ENCODE measurements around the gene TIGIT.

TIGIT gene

DNA sequence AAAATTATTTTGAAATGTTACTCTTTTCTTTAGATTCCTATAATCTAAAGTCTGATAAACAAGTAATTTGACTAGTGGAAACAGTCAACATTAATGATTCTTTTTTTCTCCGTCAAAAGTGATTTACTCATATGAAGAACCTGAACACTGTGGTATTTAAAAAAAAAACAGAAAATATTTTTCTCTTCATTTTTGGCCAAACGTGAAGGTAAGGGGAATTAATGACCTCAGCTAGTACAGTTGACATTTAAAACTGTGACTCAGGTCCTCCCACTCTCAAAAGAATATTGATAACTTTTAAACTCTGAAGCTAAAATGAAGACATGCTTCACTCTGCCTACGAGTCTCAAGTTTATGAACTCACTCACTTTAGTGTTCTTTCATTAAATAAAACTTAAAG is 34.5 kb downstream of the TIGIT start:
- no peaks in the 10 kb centered on the region for H3K4me1 ChIP-seq (ENCODE audit: control insufficient read depth in 5 of 5, insufficient read depth in 5 of 5, low read length in 5 of 5)
- no peaks in the 10 kb centered on the region for H3K27me3 ChIP-seq (ENCODE audit: control insufficient read depth in 5 of 5, insufficient read depth in 4 of 5, low read length in 5 of 5)
- H3K9ac ChIP-seq (ENCODE audit: low read length in 5 of 5): no peak overlapping the region
- H3K36me3 ChIP-seq (ENCODE audit: control insufficient read depth in 5 of 5, insufficient read depth in 5 of 5, low read length in 5 of 5): peaks cover 10 to 23% (median 12%) of the 10 kb centered on the region in 5 donors
- H3K9me3 ChIP-seq (ENCODE audit: control insufficient read depth in 5 of 5, low read length in 5 of 5): no peaks in the 10 kb centered on the region
- H3K4me3 ChIP-seq (ENCODE audit: low read depth in 1 of 5, low read length in 5 of 5): no peak overlapping the region
- H3K27ac ChIP-seq (ENCODE audit: low read depth, low read length): no peak overlapping the region

DNA sequence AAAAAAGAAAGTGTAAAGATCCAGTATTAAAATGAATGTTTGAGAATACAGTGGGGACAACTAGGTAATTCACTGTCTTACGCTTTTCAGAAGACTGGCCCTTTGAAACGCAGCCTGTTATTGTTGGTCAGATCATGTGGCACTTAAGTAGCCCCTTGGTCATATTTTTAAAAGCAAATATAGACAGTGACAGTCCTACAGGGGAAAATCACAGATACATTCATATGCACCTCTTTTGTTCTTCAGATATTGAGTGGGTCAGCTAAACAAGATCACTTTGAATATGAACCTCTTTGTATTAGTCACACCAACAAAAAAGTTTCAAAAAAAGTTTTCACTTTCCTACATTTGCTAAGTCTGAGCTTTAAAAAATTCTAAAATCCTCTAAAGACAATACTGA is 36.0 kb downstream of the TIGIT start:
- Histone ChIP-seq H3K9ac (ENCODE audit: low read length in 5 of 5) (no peak overlapping the region), H3K4me1 (ENCODE audit: control insufficient read depth in 5 of 5, insufficient read depth in 5 of 5, low read length in 5 of 5) (no peaks in the 10 kb centered on the region), H3K36me3 (ENCODE audit: control insufficient read depth in 5 of 5, insufficient read depth in 5 of 5, low read length in 5 of 5) (peaks cover 9 to 17% (median 12%) of the 10 kb centered on the region in 5 donors), H3K9me3 (ENCODE audit: control insufficient read depth in 5 of 5, low read length in 5 of 5) (no peaks in the 10 kb centered on the region), H3K27ac (ENCODE audit: low read depth, low read length) (no peak overlapping the region), H3K27me3 (ENCODE audit: control insufficient read depth in 5 of 5, insufficient read depth in 4 of 5, low read length in 5 of 5) (no peaks in the 10 kb centered on the region), H3K4me3 (ENCODE audit: low read depth in 1 of 5, low read length in 5 of 5) (no peak overlapping the region)

GRCh38 chr3:114331007-114331406 is 37.2 kb downstream of the TIGIT start:
- Histone ChIP-seq H3K27ac (ENCODE audit: low read depth, low read length) (no peak overlapping the region), H3K4me1 (ENCODE audit: control insufficient read depth in 5 of 5, insufficient read depth in 5 of 5, low read length in 5 of 5) (no peaks in the 10 kb centered on the region), H3K4me3 (ENCODE audit: low read depth in 1 of 5, low read length in 5 of 5) (no peak overlapping the region), H3K36me3 (ENCODE audit: control insufficient read depth in 5 of 5, insufficient read depth in 5 of 5, low read length in 5 of 5) (peaks cover 9 to 17% (median 12%) of the 10 kb centered on the region in 5 donors), H3K9ac (ENCODE audit: low read length in 5 of 5) (no peak overlapping the region), H3K27me3 (ENCODE audit: control insufficient read depth in 5 of 5, insufficient read depth in 4 of 5, low read length in 5 of 5) (no peaks in the 10 kb centered on the region), H3K9me3 (ENCODE audit: control insufficient read depth in 5 of 5, low read length in 5 of 5) (no peaks in the 10 kb centered on the region)

DNA sequence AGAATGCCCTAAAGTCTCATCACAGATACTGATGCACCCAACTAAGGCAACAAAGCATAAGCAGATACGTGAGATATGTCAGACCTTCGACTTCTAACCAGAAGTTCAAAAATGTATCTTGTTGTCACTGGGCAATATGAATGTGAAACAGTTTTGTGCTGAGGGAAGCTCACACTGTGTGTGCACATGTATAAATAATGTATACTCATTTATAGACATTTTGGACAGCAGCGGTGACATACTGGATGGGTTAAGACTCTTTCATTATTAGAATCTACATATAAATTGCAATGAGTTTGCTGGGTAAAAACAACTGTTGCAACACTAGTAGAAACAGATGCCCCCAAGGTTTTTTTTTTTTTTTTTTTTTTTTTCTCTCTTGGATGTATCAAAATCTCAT is 37.9 kb downstream of the TIGIT start:
- H3K9me3 ChIP-seq (ENCODE audit: control insufficient read depth in 5 of 5, low read length in 5 of 5): no peaks in the 10 kb centered on the region
- H3K27ac ChIP-seq (ENCODE audit: low read depth, low read length): no peak overlapping the region
- no peak overlapping the region for H3K4me3 ChIP-seq (ENCODE audit: low read depth in 1 of 5, low read length in 5 of 5)
- H3K9ac ChIP-seq (ENCODE audit: low read length in 5 of 5): no peak overlapping the region
- peaks cover 9 to 17% (median 12%) of the 10 kb centered on the region in 5 donors for H3K36me3 ChIP-seq (ENCODE audit: control insufficient read depth in 5 of 5, insufficient read depth in 5 of 5, low read length in 5 of 5)
- H3K27me3 ChIP-seq (ENCODE audit: control insufficient read depth in 5 of 5, insufficient read depth in 4 of 5, low read length in 5 of 5): no peaks in the 10 kb centered on the region
- H3K4me1 ChIP-seq (ENCODE audit: control insufficient read depth in 5 of 5, insufficient read depth in 5 of 5, low read length in 5 of 5): no peaks in the 10 kb centered on the region

DNA sequence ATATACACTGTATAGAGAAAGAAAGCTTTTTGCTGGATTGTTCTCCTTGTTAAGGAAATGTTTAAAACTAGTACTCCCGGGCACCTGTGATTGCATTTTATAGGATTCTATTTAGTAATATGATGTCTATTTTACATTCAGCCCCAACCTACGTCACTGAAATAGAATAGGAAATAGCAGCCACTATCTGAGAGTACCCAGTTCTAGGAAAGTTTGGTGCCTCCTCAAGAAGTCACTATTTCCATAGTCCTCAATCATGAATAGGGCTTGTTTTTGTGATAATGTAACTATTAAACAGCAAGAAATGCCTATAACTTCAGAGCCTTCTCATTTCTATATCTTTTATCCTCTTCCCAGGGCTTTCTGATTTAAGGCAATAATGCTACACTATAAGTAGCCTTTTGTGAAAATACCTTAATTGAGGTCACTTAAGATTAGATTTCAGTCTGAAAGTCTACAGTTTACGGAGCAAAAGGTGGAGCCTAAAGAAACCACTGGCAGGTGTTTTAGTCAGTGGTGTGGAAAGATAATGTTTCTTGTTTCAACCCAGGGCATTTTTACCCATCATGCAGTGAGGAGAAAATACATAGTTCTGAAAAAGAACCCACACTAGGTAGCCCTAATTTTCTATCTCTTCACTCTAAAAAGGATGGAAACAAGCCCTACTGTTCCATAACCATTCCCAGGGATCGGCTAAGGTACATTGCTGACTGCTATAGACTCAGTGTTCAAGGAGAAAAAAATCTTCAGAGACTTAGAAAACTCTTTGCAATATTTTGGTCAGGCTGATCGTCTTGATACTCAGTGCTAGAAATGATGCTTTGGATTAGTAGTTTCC is 38.7 kb downstream of the TIGIT start:
- Histone ChIP-seq H3K9ac (ENCODE audit: low read length in 5 of 5) (no peak overlapping the region), H3K27me3 (ENCODE audit: control insufficient read depth in 5 of 5, insufficient read depth in 4 of 5, low read length in 5 of 5) (no peaks in the 10 kb centered on the region), H3K4me3 (ENCODE audit: low read depth in 1 of 5, low read length in 5 of 5) (no peak overlapping the region), H3K9me3 (ENCODE audit: control insufficient read depth in 5 of 5, low read length in 5 of 5) (no peaks in the 10 kb centered on the region), H3K36me3 (ENCODE audit: control insufficient read depth in 5 of 5, insufficient read depth in 5 of 5, low read length in 5 of 5) (peaks cover 9 to 17% (median 12%) of the 10 kb centered on the region in 5 donors), H3K4me1 (ENCODE audit: control insufficient read depth in 5 of 5, insufficient read depth in 5 of 5, low read length in 5 of 5) (no peaks in the 10 kb centered on the region), H3K27ac (ENCODE audit: low read depth, low read length) (no peak overlapping the region)

DNA sequence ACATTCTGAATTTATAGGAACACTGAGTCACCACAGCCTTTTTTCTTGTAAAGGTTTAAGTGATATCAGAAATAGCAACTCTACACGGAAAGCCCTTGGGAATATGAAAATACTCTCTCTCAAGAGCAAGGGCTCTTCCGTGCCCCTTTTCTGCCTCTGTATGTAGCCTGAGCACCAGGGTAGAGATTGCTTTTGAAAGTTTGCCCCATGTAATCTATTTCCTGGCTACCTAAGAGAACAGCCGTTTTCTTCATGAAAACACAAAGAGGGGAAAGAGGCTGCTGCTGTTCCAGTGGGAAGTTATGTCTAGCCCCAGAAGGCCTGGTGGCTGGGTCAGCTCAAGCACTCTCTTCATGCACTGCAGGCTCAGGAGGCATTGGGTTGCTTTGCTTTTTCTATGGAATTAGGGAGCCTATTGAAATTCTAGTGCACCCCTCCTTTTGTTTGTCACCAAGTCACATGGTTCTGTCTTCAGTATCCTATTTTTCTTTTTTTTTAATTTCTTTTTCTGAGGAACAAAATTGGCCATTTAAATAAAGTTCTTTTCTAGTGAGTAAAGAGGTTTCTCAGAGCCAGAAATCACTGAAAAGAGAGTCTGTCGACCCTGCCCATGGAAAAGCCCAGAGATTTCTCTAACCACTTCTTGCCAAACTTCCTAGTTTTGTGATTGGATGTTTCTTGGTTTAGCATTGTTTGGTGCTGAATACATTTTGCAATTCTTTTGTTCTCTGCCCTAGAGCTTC is 39.5 kb downstream of the TIGIT start:
- H3K27me3 ChIP-seq (ENCODE audit: control insufficient read depth in 5 of 5, insufficient read depth in 4 of 5, low read length in 5 of 5): no peaks in the 10 kb centered on the region
- no peaks in the 10 kb centered on the region for H3K9me3 ChIP-seq (ENCODE audit: control insufficient read depth in 5 of 5, low read length in 5 of 5)
- no peak overlapping the region for H3K27ac ChIP-seq (ENCODE audit: low read depth, low read length)
- peaks cover 10 to 21% (median 15%) of the 10 kb centered on the region in 5 donors for H3K36me3 ChIP-seq (ENCODE audit: control insufficient read depth in 5 of 5, insufficient read depth in 5 of 5, low read length in 5 of 5)
- H3K9ac ChIP-seq (ENCODE audit: low read length in 5 of 5): no peak overlapping the region
- H3K4me1 ChIP-seq (ENCODE audit: control insufficient read depth in 5 of 5, insufficient read depth in 5 of 5, low read length in 5 of 5): no peaks in the 10 kb centered on the region
- H3K4me3 ChIP-seq (ENCODE audit: low read depth in 1 of 5, low read length in 5 of 5): no peak overlapping the region

- no peaks in the 10 kb centered on the region for H3K4me1 ChIP-seq (ENCODE audit: control insufficient read depth in 5 of 5, insufficient read depth in 5 of 5, low read length in 5 of 5)
- no peaks in the 10 kb centered on the region for H3K9me3 ChIP-seq (ENCODE audit: control insufficient read depth in 5 of 5, low read length in 5 of 5)
- H3K27ac ChIP-seq (ENCODE audit: low read depth, low read length): no peak overlapping the region
- peaks cover 10 to 26% (median 21%) of the 10 kb centered on the region in 5 donors for H3K36me3 ChIP-seq (ENCODE audit: control insufficient read depth in 5 of 5, insufficient read depth in 5 of 5, low read length in 5 of 5)
- H3K9ac ChIP-seq (ENCODE audit: low read length in 5 of 5): no peak overlapping the region
- no peaks in the 10 kb centered on the region for H3K27me3 ChIP-seq (ENCODE audit: control insufficient read depth in 5 of 5, insufficient read depth in 4 of 5, low read length in 5 of 5)
- H3K4me3 ChIP-seq (ENCODE audit: low read depth in 1 of 5, low read length in 5 of 5): no peak overlapping the region
These were observed 40.1 kb downstream of the TIGIT start for GRCh38 chr3:114333923-114334240.

- no peaks in the 10 kb centered on the region for H3K4me1 ChIP-seq (ENCODE audit: control insufficient read depth in 5 of 5, insufficient read depth in 5 of 5, low read length in 5 of 5)
These were observed 42.4 kb downstream of the TIGIT start for GRCh38 chr3:114336122-114336697.

DNA sequence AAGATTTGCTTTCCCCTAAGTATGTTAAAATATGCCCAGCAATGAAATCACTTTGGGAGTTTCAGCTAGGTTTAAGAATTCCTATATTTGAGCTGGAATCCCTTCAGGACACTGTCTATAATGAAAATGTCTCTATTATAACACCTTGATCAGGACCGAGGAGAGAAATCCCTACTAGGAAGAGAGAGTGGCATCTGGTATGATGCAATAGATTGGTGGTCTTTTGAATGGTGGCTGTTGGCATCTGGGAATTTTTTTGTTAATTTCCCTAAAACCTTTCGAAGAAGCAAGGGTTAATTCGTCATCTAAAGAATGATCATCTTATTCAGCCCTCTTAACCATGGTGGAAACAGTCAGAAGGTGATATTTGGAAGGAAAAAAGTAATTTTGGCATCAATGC is 43.0 kb downstream of the TIGIT start:
- no peak overlapping the region for H3K27ac ChIP-seq (ENCODE audit: low read depth, low read length)
- no peak overlapping the region for H3K4me3 ChIP-seq (ENCODE audit: low read depth in 1 of 5, low read length in 5 of 5)
- H3K9me3 ChIP-seq (ENCODE audit: control insufficient read depth in 5 of 5, low read length in 5 of 5): no peaks in the 10 kb centered on the region
- no peaks in the 10 kb centered on the region for H3K27me3 ChIP-seq (ENCODE audit: control insufficient read depth in 5 of 5, insufficient read depth in 4 of 5, low read length in 5 of 5)
- no peaks in the 10 kb centered on the region for H3K4me1 ChIP-seq (ENCODE audit: control insufficient read depth in 5 of 5, insufficient read depth in 5 of 5, low read length in 5 of 5)
- no peak overlapping the region for H3K9ac ChIP-seq (ENCODE audit: low read length in 5 of 5)
- peaks cover 10 to 32% (median 18%) of the 10 kb centered on the region in 5 donors for H3K36me3 ChIP-seq (ENCODE audit: control insufficient read depth in 5 of 5, insufficient read depth in 5 of 5, low read length in 5 of 5)

More at GRCh38 chr3:114336122-114336697, 42.4 kb downstream of the TIGIT start:
- H3K9me3 ChIP-seq (ENCODE audit: control insufficient read depth in 5 of 5, low read length in 5 of 5): no peaks in the 10 kb centered on the region
- no peak overlapping the region for H3K27ac ChIP-seq (ENCODE audit: low read depth, low read length)
- H3K4me3 ChIP-seq (ENCODE audit: low read depth in 1 of 5, low read length in 5 of 5): no peak overlapping the region
- no peaks in the 10 kb centered on the region for H3K27me3 ChIP-seq (ENCODE audit: control insufficient read depth in 5 of 5, insufficient read depth in 4 of 5, low read length in 5 of 5)
- no peak overlapping the region for H3K9ac ChIP-seq (ENCODE audit: low read length in 5 of 5)
- H3K36me3 ChIP-seq (ENCODE audit: control insufficient read depth in 5 of 5, insufficient read depth in 5 of 5, low read length in 5 of 5): peaks cover 14 to 33% (median 19%) of the 10 kb centered on the region in 5 donors
